ENCODE measurements around the gene MAP3K14. TPM values are rescaled to one million over a fixed set of nuclear protein-coding genes. Genes with fewer than 3 reads are reported as not detected.

Gene MAP3K14
- total RNA-seq, 1 experiment from 2014 or later, result 58.3 TPM

DNA sequence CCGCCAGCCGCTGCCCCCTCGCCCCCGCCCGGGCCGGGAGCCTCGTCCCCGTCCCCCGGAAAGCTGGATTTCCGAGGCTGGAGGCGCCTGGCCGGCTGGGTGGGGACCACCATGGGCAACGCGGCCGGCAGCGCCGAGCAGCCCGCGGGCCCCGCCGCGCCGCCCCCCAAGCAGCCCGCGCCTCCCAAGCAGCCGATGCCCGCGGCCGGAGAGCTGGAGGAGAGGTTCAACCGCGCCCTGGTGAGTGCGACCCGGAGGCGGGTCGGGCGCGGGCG is 94.9 kb downstream of the MAP3K14 start:
- no peaks in the 10 kb centered on the region for H3K27me3 ChIP-seq (ENCODE audit: insufficient read depth, low read depth)
- no peak overlapping the region for H2AFZ ChIP-seq
- DNase-seq, result no peak
- ChIA-PET CTCF (interaction anchor here (0.6 to 1.2 kb wide), 2 partner anchors 9 to 71 kb away, joined by 3 to 8 read pairs; no protein-coding TSS in a partner anchor), POLR2A (ENCODE audit: unreplicated experiment) (no interaction called here)
- no TSS peak for BruUV-seq (replicated peaks)
- no peaks in the 10 kb centered on the region for H4K20me1 ChIP-seq (ENCODE audit: insufficient read depth)
- H3K27ac ChIP-seq, result no peak overlapping the region
- no peaks in the 10 kb centered on the region for H3K9me3 ChIP-seq (ENCODE audit: insufficient read depth, low read depth)
- H3K79me2 ChIP-seq (ENCODE audit: low read depth), result no peaks in the 10 kb centered on the region
- peak overlapping the region; percentile 62; the same call in 1 of the 2 replicates for H3K4me3 ChIP-seq
- H3F3A ChIP-seq (ENCODE audit: insufficient read depth, low read depth), result peaks cover 30% of the 10 kb centered on the region
- peak overlapping the region; percentile 76; the same call in 1 of the 2 replicates for H3K4me2 ChIP-seq
- no peaks in the 10 kb centered on the region for H3K9me2 ChIP-seq (ENCODE audit: insufficient read depth)
- intact Hi-C loops (cut with micrococcal nuclease; ENCODE audit: unreplicated experiment), result no loop called here
- no peak for TF ChIP-seq EZH2 (IDR thresholded peaks at IDR 0.05; ENCODE audit: low read depth)
- TF ChIP-seq, protein P1, sequence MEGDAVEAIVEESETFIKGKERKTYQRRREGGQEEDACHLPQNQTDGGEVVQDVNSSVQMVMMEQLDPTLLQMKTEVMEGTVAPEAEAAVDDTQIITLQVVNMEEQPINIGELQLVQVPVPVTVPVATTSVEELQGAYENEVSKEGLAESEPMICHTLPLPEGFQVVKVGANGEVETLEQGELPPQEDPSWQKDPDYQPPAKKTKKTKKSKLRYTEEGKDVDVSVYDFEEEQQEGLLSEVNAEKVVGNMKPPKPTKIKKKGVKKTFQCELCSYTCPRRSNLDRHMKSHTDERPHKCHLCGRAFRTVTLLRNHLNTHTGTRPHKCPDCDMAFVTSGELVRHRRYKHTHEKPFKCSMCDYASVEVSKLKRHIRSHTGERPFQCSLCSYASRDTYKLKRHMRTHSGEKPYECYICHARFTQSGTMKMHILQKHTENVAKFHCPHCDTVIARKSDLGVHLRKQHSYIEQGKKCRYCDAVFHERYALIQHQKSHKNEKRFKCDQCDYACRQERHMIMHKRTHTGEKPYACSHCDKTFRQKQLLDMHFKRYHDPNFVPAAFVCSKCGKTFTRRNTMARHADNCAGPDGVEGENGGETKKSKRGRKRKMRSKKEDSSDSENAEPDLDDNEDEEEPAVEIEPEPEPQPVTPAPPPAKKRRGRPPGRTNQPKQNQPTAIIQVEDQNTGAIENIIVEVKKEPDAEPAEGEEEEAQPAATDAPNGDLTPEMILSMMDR (conservative IDR thresholded peaks at IDR 0.05), result no peak
- peaks cover 22% of the 10 kb centered on the region for H3K4me1 ChIP-seq (replicated peaks; ENCODE audit: insufficient read depth)
- H3K36me3 ChIP-seq (ENCODE audit: low read depth), result no peaks in the 10 kb centered on the region

DNA sequence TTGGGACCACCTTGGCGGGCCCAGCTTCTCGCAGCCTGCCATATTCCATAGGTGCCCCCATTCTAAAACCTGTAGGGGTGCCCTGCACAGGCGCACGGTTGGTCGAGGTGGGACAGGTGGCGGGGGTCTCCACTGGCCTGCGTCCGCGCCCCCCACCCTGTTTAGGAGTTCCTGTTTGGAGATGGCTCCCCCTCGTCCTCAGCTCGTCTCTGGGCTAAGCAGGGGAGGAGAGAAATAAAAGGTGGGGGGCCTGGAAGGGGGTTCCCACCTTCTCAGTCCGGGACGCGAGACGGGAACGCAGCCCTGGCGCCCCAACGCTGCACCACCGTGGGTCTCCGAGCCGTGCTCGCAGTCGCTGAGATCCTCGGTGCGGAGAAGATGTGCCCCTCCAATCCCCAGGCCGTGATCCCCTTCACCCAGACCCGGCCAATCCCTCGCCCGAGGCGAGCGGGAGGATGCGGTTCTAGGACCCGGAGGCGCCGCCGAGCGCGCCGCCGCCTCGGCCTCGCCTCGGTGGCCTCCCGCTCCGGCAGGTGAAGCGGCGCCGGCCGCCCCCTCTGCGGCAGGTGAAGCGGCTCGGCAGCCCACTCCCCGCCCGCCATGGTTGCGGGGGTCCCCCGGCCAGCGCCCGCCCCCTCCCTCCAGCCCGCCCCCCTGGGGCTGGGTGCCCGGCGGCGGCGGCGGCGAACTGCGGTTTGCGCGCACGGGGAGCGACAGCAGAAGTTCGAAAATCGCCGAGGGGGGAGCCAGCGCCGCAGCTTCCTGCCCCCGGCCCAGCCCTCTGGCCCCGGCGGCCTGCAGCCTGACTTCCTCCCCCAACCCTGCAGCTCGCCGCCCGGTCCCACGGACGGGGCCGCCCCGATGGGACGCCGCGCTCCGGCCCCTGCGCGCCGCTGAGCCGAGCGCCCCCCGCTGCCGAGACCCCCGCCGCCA is 95.5 kb downstream of the MAP3K14 start, which contains the start of gene FMNL1:
TSS of gene FMNL1 (plus strand) at position 805 of the 933 bp plus-strand sequence. CDS start 240 bp downstream, outside the sequence.
- no peaks in the 10 kb centered on the region for H3K9me2 ChIP-seq (ENCODE audit: insufficient read depth)
- H3K4me3 ChIP-seq, result peak within 1 kb of the TSS; percentile 62; the same call in 1 of the 2 replicates
- POLR2A ChIA-PET (ENCODE audit: unreplicated experiment), result no interaction called here
- no peaks in the 10 kb centered on the region for H3K79me2 ChIP-seq (ENCODE audit: low read depth)
- no peaks in the 10 kb centered on the region for H3K27me3 ChIP-seq (ENCODE audit: insufficient read depth, low read depth)
- TF ChIP-seq, protein P1 (conservative IDR thresholded peaks at IDR 0.05), result no peak
- TF ChIP-seq EZH2 (IDR thresholded peaks at IDR 0.05; ENCODE audit: low read depth), result no peak
- intact Hi-C loops (cut with micrococcal nuclease; ENCODE audit: unreplicated experiment), result no loop called here
- peaks cover 36% of the 10 kb centered on the region for H3F3A ChIP-seq (ENCODE audit: insufficient read depth, low read depth)
- peak within 1 kb of the TSS; percentile 71; the same call in 1 of the 2 replicates for H2AFZ ChIP-seq
- H3K27ac ChIP-seq, result no peak within 1 kb of the TSS
- no peaks in the 10 kb centered on the region for H3K36me3 ChIP-seq (ENCODE audit: low read depth)
- no peaks in the 10 kb centered on the region for H4K20me1 ChIP-seq (ENCODE audit: insufficient read depth)
- peaks cover 22% of the 10 kb centered on the region for H3K4me1 ChIP-seq (replicated peaks; ENCODE audit: insufficient read depth)
- peak within 1 kb of the TSS; percentile 76 for H3K4me2 ChIP-seq
- CTCF ChIA-PET, result interaction anchor here (0.6 to 1.2 kb wide), 4 partner anchors 10 to 276 kb away, joined by 3 to 8 read pairs (median 4); no protein-coding TSS in a partner anchor
- H3K9me3 ChIP-seq (ENCODE audit: insufficient read depth, low read depth), result no peaks in the 10 kb centered on the region
- no peak for DNase-seq
- no TSS peak for BruUV-seq (replicated peaks)

DNA sequence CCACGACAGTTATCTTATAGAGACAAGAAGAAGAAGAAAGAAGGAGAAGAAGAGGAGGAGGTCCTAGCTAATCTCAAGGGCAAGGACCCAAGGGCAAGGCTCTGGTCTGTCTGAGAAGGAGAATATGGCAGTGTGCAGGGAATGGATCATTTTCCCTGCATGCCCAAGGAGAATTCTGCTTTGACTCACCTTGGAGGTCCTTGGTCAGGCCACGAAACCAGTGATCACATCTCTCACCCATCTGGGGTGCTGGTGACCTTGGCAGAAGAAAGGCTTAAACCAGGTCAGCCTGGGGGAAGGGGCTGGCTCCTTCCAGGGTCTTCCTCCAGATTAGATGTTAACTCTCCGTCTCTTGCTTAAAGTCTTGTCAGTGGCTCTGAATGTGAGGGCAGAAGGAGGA is 96.7 kb downstream of the MAP3K14 start:
- H3K4me1 ChIP-seq (replicated peaks; ENCODE audit: insufficient read depth), result peaks cover 12% of the 10 kb centered on the region
- CTCF ChIA-PET, result interaction anchor here (0.7 to 1.9 kb wide), 8 partner anchors 9 to 206 kb away, joined by 3 to 12 read pairs (median 6); partner anchors contain the start of gene ACBD4
- H3K9me2 ChIP-seq (ENCODE audit: insufficient read depth), result no peaks in the 10 kb centered on the region
- H3K27me3 ChIP-seq (ENCODE audit: insufficient read depth, low read depth), result no peaks in the 10 kb centered on the region
- POLR2A ChIA-PET (ENCODE audit: unreplicated experiment), result interaction anchor here (0.7 kb wide), 1 partner anchor 85 kb away, joined by 14 read pairs; no protein-coding TSS in a partner anchor
- H3K27ac ChIP-seq, result no peak overlapping the region
- H3K79me2 ChIP-seq (ENCODE audit: low read depth), result no peaks in the 10 kb centered on the region
- H3F3A ChIP-seq (ENCODE audit: insufficient read depth, low read depth), result peaks cover 29% of the 10 kb centered on the region
- no peak overlapping the region for H2AFZ ChIP-seq
- intact Hi-C loops (cut with micrococcal nuclease; ENCODE audit: unreplicated experiment), result no loop called here
- no peaks in the 10 kb centered on the region for H3K36me3 ChIP-seq (ENCODE audit: low read depth)
- TF ChIP-seq, protein P1 (conservative IDR thresholded peaks at IDR 0.05), result no peak
- no peak overlapping the region for H3K4me2 ChIP-seq
- no peaks in the 10 kb centered on the region for H3K9me3 ChIP-seq (ENCODE audit: insufficient read depth, low read depth)
- no peaks in the 10 kb centered on the region for H4K20me1 ChIP-seq (ENCODE audit: insufficient read depth)
- H3K4me3 ChIP-seq, result no peak overlapping the region
- no TSS peak for BruUV-seq (replicated peaks)
- DNase-seq, result no peak
